ENCODE results near the gene NAV2. TPM values are rescaled to one million over a fixed set of nuclear protein-coding genes. Genes with fewer than 3 reads are reported as not detected.

The NAV2 gene
- total RNA-seq, 1 experiment from 2014 or later: 22.7 TPM

DNA sequence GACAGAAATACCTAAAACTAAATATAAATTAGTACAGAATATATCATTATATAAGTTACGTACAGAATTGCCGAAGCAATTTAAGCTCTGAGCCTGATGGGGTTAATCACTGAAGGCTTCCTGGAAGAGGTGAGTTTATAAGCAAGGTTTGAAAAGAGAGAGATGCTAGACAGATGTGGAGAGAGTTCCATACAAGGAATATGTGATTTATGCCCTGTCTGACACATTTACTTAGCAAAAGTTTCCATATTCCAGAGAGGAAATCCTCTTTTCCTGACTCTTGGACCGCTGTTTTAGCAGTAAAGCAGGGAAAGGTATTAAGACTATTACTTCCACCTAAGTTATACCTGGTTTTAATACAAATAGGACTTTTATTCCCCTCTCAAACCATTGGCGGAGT, 382.6 kb downstream of the NAV2 start:
- no peak for DNase-seq (ENCODE audit: low read depth, low spot score)
- Histone ChIP-seq H3K36me3 (ENCODE audit: control insufficient read depth, insufficient read depth, low read length) (no peaks in the 10 kb centered on the region), H3K27ac (ENCODE audit: low read length) (no peak overlapping the region), H3K4me3 (ENCODE audit: low read depth in 2 of 2, low read length in 2 of 2) (no peak overlapping the region), H3K4me1 (ENCODE audit: control insufficient read depth, insufficient read depth, low read length) (no peaks in the 10 kb centered on the region), H3K27me3 (ENCODE audit: control insufficient read depth, insufficient read depth, low read length) (no peaks in the 10 kb centered on the region), H3K9me3 (ENCODE audit: control insufficient read depth, insufficient read depth, low read depth, low read length) (no peaks in the 10 kb centered on the region)
- POLR2A ChIA-PET: no interaction called here
- CTCF ChIA-PET: no interaction called here
- no peak for TF ChIP-seq POLR2AphosphoS5 (IDR thresholded peaks at IDR 0.05; ENCODE audit: low read depth, low read length)
- in situ Hi-C loops (cut with HindIII; ENCODE audit: low pct_unique_long_range_greater_than_20kb, low sequenced_read_pairs) (no loop called here), intact Hi-C loops (cut with micrococcal nuclease; ENCODE audit: unreplicated experiment) (no loop called here)
- no peak for ATAC-seq
- no TSS peak for BruUV-seq (replicated peaks)

DNA sequence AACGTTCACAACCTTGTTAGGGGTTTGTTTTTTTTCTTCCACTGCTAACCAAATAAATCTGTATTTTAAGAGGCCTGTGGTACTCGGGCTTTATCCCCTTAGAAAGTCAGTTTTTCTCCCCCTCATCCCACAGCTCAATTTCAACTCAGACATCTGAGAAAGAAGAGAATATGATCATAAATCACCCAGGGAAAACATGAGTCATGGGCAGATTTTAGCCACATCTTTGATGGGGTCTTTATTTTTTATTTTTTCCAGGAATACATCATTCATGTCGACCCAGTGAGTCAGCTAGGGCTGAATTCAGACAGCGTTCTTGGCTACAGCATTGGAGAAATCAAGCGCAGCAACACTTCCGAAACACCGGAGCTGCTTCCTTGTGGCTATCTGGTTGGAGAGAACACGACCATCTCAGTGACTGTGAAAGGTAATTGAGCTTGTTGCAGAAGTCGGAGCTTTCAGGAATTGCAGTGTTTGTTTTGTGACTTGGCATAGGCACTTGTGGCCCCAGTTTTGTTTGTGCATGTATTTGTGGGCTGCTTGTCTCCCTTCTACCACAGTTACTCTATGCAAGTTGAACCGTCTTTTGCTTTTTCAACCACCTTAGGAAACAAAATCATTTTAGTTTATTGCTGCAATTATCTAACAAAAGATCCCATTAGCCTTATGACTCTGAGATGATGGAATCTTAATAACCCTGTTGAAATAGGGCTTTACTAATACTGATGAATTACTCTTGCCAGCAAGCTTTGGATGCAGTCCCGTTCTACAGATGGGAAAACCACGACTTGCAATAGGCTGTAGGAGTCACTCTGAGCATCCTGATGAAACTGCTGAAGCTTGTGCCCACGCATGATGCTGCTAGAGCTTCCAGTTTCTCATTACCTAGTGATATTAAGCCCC, 384.9 kb downstream of the NAV2 start:
- intact Hi-C loops (cut with micrococcal nuclease; ENCODE audit: unreplicated experiment): no loop called here
- ATAC-seq (no peak), DNase-seq (ENCODE audit: low read depth, low spot score) (no peak)
- CTCF ChIA-PET: no interaction called here
- Histone ChIP-seq H3K9me3 (ENCODE audit: control insufficient read depth, insufficient read depth, low read depth, low read length) (no peaks in the 10 kb centered on the region), H3K27ac (ENCODE audit: low read length) (no peak overlapping the region), H3K4me1 (ENCODE audit: control insufficient read depth, insufficient read depth, low read length) (no peaks in the 10 kb centered on the region), H3K36me3 (ENCODE audit: control insufficient read depth, insufficient read depth, low read length) (no peaks in the 10 kb centered on the region), H3K4me3 (ENCODE audit: low read depth in 2 of 2, low read length in 2 of 2) (no peak overlapping the region), H3K27me3 (ENCODE audit: control insufficient read depth, insufficient read depth, low read length) (no peaks in the 10 kb centered on the region)
- TF ChIP-seq, protein P1, sequence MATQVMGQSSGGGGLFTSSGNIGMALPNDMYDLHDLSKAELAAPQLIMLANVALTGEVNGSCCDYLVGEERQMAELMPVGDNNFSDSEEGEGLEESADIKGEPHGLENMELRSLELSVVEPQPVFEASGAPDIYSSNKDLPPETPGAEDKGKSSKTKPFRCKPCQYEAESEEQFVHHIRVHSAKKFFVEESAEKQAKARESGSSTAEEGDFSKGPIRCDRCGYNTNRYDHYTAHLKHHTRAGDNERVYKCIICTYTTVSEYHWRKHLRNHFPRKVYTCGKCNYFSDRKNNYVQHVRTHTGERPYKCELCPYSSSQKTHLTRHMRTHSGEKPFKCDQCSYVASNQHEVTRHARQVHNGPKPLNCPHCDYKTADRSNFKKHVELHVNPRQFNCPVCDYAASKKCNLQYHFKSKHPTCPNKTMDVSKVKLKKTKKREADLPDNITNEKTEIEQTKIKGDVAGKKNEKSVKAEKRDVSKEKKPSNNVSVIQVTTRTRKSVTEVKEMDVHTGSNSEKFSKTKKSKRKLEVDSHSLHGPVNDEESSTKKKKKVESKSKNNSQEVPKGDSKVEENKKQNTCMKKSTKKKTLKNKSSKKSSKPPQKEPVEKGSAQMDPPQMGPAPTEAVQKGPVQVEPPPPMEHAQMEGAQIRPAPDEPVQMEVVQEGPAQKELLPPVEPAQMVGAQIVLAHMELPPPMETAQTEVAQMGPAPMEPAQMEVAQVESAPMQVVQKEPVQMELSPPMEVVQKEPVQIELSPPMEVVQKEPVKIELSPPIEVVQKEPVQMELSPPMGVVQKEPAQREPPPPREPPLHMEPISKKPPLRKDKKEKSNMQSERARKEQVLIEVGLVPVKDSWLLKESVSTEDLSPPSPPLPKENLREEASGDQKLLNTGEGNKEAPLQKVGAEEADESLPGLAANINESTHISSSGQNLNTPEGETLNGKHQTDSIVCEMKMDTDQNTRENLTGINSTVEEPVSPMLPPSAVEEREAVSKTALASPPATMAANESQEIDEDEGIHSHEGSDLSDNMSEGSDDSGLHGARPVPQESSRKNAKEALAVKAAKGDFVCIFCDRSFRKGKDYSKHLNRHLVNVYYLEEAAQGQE (IDR thresholded peaks at IDR 0.05; ENCODE audit: insufficient read depth in 1 of 2, low read depth in 2 of 2, low read length in 1 of 2): no peak
- TF ChIP-seq TCF7L2 (IDR thresholded peaks at IDR 0.05; ENCODE audit: low read depth, low read length) (no peak), POLR2AphosphoS5 (IDR thresholded peaks at IDR 0.05; ENCODE audit: low read depth, low read length) (no peak)
- TF ChIP-seq, protein P2, sequence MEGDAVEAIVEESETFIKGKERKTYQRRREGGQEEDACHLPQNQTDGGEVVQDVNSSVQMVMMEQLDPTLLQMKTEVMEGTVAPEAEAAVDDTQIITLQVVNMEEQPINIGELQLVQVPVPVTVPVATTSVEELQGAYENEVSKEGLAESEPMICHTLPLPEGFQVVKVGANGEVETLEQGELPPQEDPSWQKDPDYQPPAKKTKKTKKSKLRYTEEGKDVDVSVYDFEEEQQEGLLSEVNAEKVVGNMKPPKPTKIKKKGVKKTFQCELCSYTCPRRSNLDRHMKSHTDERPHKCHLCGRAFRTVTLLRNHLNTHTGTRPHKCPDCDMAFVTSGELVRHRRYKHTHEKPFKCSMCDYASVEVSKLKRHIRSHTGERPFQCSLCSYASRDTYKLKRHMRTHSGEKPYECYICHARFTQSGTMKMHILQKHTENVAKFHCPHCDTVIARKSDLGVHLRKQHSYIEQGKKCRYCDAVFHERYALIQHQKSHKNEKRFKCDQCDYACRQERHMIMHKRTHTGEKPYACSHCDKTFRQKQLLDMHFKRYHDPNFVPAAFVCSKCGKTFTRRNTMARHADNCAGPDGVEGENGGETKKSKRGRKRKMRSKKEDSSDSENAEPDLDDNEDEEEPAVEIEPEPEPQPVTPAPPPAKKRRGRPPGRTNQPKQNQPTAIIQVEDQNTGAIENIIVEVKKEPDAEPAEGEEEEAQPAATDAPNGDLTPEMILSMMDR (IDR thresholded peaks at IDR 0.05): no peak
- BruUV-seq (replicated peaks): no TSS peak
- in situ Hi-C loops (cut with HindIII; ENCODE audit: low pct_unique_long_range_greater_than_20kb, low sequenced_read_pairs): no loop called here
- POLR2A ChIA-PET: no interaction called here

DNA sequence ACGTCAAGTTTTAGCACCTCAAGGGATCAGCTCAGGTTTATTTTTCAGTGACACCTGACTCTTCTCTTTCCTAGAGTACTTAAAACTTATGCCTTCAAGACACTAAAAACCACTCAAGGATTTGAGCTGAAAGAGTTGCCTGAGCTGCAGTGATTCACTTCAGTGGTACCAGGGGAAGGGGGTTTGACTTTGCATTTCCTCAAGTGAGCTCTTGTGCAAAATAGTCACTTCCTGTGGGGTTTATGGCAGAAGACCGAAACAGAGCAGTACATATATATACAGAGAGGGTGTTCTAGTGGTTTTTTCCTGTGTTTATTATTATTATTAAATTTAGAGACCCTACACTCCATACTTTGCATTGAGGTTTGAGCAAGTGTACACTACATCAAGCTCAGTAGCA, 386.9 kb downstream of the NAV2 start:
- intact Hi-C loops (cut with micrococcal nuclease; ENCODE audit: unreplicated experiment): no loop called here
- ChIA-PET CTCF (no interaction called here), POLR2A (no interaction called here)
- DNase-seq (ENCODE audit: low read depth, low spot score): no peak
- H3K4me1 ChIP-seq (ENCODE audit: control insufficient read depth, insufficient read depth, low read length): no peaks in the 10 kb centered on the region
- no peaks in the 10 kb centered on the region for H3K27me3 ChIP-seq (ENCODE audit: control insufficient read depth, insufficient read depth, low read length)
- in situ Hi-C loops (cut with HindIII; ENCODE audit: low pct_unique_long_range_greater_than_20kb, low sequenced_read_pairs): no loop called here
- H3K36me3 ChIP-seq (ENCODE audit: control insufficient read depth, insufficient read depth, low read length): no peaks in the 10 kb centered on the region
- H3K27ac ChIP-seq (ENCODE audit: low read length): no peak overlapping the region
- TF ChIP-seq, protein P2 (IDR thresholded peaks at IDR 0.05): no peak
- TF ChIP-seq SIN3A (IDR thresholded peaks at IDR 0.05; ENCODE audit: borderline replicate concordance, insufficient read depth, low read depth, low read length): no peak
- TF ChIP-seq, protein P1 (IDR thresholded peaks at IDR 0.05; ENCODE audit: insufficient read depth in 1 of 2, low read depth in 2 of 2, low read length in 1 of 2): no peak
- TF ChIP-seq POLR2AphosphoS5 (IDR thresholded peaks at IDR 0.05; ENCODE audit: low read depth, low read length): no peak
- no peak for TF ChIP-seq TCF7L2 (IDR thresholded peaks at IDR 0.05; ENCODE audit: low read depth, low read length)
- no TSS peak for BruUV-seq (replicated peaks)
- no peak for ATAC-seq
- H3K9me3 ChIP-seq (ENCODE audit: control insufficient read depth, insufficient read depth, low read depth, low read length): no peaks in the 10 kb centered on the region
- H3K4me3 ChIP-seq (ENCODE audit: low read depth in 2 of 2, low read length in 2 of 2): no peak overlapping the region
